DND-41 (cell line): ENCODE data around the gene CYP8B1.

Source experiments
- ATAC-seq: fragments of 200-7000 bp; cut with Tn5 transposase; 3 replicates; pipeline ENCODE4 v1.9.1; 2021; ENCODE audit warnings: low read depth; ENCODE audit not compliant: insufficient read depth
- DNase-seq: peaks from one replicate; pipeline ENCODE4 v3.0.0-alpha.2; 2020
- H2AFZ ChIP-seq: 2 replicates; pipeline ENCODE4 v1.6.0; 2012; ENCODE audit warnings: low read depth, low read length
- H3K27ac ChIP-seq: 2 replicates; pipeline ENCODE4 v1.5.1; 2012; ENCODE audit warnings: low read length, inconsistent platforms
- H3K27me3 ChIP-seq: fragments of 200-600 bp; sonication (generic); 2 replicates; pipeline ENCODE4 v1.6.0; 2012; ENCODE audit warnings: low read length, mild to moderate bottlenecking, inconsistent platforms; ENCODE audit not compliant: insufficient read depth, poor library complexity
- H3K36me3 ChIP-seq: 2 replicates; pipeline ENCODE4 v1.5.1; 2012; ENCODE audit warnings: low read length, inconsistent platforms; ENCODE audit not compliant: insufficient read depth
- H3K4me1 ChIP-seq: 2 replicates; pipeline ENCODE4 v1.5.1; 2012; ENCODE audit warnings: mild to moderate bottlenecking, low read length; ENCODE audit not compliant: insufficient read depth
- H3K4me2 ChIP-seq: 2 replicates; pipeline ENCODE4 v1.6.0; 2012; ENCODE audit warnings: mild to moderate bottlenecking, moderate library complexity, low read length, inconsistent platforms; ENCODE audit not compliant: insufficient read depth
- H3K4me3 ChIP-seq, 2 experiments: fragments of 200-600 bp in 1 of 2; shearing (Covaris generic) in 1 of 2; 2 replicates each; pipeline ENCODE4 v1.5.1; 2012 to 2016; ENCODE audit warnings: inconsistent platforms in 2 of 2, low read length in 2 of 2, mild to moderate bottlenecking in 2 of 2, low read depth in 1 of 2, moderate library complexity in 1 of 2
- H3K79me2 ChIP-seq: 2 replicates; pipeline ENCODE4 v1.6.0; 2012; ENCODE audit warnings: low read length, inconsistent platforms; ENCODE audit not compliant: insufficient read depth
- H3K9ac ChIP-seq: 2 replicates; pipeline ENCODE4 v1.6.0; 2012; ENCODE audit warnings: low read depth, mild to moderate bottlenecking, inconsistent platforms, low read length, moderate library complexity
- H3K9me3 ChIP-seq: 2 replicates; pipeline ENCODE4 v1.5.1; 2012; ENCODE audit warnings: low read length, moderate library complexity, mild to moderate bottlenecking, inconsistent platforms; ENCODE audit not compliant: insufficient read depth, severe bottlenecking
- H4K20me1 ChIP-seq: 2 replicates; pipeline ENCODE4 v1.6.0; 2012; ENCODE audit warnings: low read length; ENCODE audit not compliant: insufficient read depth
- EZH2 ChIP-seq: IDR thresholded peaks from 3 replicates; pipeline ENCODE4 v1.6.1; 2012; ENCODE audit warnings: borderline replicate concordance, low read depth, mild to moderate bottlenecking, moderate library complexity, low read length, inconsistent platforms; ENCODE audit not compliant: severe bottlenecking
- TF ChIP-seq, protein P1 (sequence below): IDR thresholded peaks from 2 replicates; pipeline ENCODE4 v1.5.1; 2012; ENCODE audit warnings: borderline replicate concordance, low read length, moderate library complexity, mild to moderate bottlenecking; ENCODE audit not compliant: poor library complexity, severe bottlenecking; ENCODE audit errors: extremely low read depth

Gene CYP8B1

DNA sequence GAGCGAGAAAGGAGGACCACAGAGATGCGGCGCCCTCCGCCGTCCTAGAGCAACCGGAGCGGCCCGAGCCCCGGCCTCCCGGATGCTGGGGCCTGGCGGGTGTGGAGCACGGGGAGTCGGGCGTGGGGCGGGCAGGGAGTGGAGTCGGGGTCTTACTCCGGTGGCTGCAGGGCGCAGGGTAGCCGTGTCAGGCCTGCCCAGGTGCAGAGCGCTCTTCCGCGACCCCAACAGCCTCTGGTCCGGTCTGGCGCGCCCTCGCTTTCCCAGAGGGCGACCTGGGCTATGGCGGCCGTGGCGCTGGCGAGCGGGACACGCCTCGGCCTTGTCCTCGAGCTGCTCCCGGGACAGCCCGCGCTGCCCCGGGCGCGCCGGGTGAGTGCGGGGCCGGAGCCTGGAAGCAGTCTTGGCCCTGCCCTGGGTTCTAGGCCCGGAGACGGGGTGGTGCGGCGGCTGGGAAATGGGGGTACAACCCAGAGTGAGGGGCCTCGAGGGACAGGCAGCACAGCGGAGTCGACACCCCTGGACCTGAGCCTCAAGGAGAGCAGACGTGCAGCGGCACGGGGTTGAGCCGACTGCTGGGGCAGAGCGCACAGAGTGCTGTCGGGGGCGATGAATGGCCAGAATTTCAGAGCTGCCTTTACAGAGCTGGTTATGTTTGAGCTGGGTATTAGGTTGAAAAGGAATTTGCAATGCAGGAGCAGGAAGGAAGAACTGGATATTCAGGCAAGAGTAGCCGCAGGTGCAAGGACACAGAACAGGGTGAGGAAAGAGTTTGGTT is 30.6 kb upstream of the CYP8B1 start, which contains the start of gene ZNF662:
Gene ZNF662, plus strand, starts transcription at position 73 of the 778 bp plus-strand sequence. CDS start 1,973 bp downstream, outside the sequence.
- TF ChIP-seq, protein P1, sequence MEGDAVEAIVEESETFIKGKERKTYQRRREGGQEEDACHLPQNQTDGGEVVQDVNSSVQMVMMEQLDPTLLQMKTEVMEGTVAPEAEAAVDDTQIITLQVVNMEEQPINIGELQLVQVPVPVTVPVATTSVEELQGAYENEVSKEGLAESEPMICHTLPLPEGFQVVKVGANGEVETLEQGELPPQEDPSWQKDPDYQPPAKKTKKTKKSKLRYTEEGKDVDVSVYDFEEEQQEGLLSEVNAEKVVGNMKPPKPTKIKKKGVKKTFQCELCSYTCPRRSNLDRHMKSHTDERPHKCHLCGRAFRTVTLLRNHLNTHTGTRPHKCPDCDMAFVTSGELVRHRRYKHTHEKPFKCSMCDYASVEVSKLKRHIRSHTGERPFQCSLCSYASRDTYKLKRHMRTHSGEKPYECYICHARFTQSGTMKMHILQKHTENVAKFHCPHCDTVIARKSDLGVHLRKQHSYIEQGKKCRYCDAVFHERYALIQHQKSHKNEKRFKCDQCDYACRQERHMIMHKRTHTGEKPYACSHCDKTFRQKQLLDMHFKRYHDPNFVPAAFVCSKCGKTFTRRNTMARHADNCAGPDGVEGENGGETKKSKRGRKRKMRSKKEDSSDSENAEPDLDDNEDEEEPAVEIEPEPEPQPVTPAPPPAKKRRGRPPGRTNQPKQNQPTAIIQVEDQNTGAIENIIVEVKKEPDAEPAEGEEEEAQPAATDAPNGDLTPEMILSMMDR, result no peak
- no peak for TF ChIP-seq EZH2

DNA sequence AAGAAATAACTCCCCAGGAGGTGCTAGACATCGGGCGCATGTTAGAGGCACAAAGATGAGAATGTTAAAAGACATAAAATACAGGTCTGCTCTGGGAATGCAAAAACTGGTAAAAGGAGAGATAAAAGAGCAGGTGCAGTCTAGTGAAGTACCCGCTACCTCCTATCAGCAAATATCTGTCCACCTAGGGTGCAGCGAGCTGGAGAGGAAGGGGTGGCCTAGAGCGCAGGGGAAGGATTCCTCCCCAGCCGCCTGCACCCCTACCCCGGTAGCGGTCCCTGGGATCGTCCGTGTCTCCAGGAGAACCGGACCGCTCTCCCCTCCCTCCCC is 30.0 kb upstream of the CYP8B1 start:
- no peak for DNase-seq
- H3K36me3 ChIP-seq, result no peaks in the 10 kb centered on the region
- H3K9ac ChIP-seq, result no peak overlapping the region
- no peak for ATAC-seq
- H3K27me3 ChIP-seq, result no peaks in the 10 kb centered on the region
- no peak overlapping the region for H3K4me3 ChIP-seq
- H3K79me2 ChIP-seq, result no peaks in the 10 kb centered on the region
- H3K4me1 ChIP-seq, result no peaks in the 10 kb centered on the region
- no peaks in the 10 kb centered on the region for H4K20me1 ChIP-seq
- no peak overlapping the region for H3K27ac ChIP-seq
- TF ChIP-seq, protein P1, result no peak
- no peak for TF ChIP-seq EZH2
- H3K4me2 ChIP-seq, result no peak overlapping the region
- H3K9me3 ChIP-seq, result peaks cover 2% of the 10 kb centered on the region
- no peak overlapping the region for H2AFZ ChIP-seq

More for the DNA sequence above, 30.6 kb upstream of the CYP8B1 start, which contains the start of gene ZNF662:
- no peaks in the 10 kb centered on the region for H3K4me1 ChIP-seq
- H3K4me3 ChIP-seq, result no peak within 1 kb of the TSS
- H3K27ac ChIP-seq, result no peak within 1 kb of the TSS
- H3K4me2 ChIP-seq, result no peak within 1 kb of the TSS
- H3K36me3 ChIP-seq, result no peaks in the 10 kb centered on the region
- H3K9me3 ChIP-seq, result peaks cover 2% of the 10 kb centered on the region
- no peak within 1 kb of the TSS for H3K9ac ChIP-seq
- DNase-seq (no peak), ATAC-seq (no peak)
- H3K79me2 ChIP-seq, result no peaks in the 10 kb centered on the region
- H2AFZ ChIP-seq, result no peak within 1 kb of the TSS
- H3K27me3 ChIP-seq, result no peaks in the 10 kb centered on the region
- H4K20me1 ChIP-seq, result no peaks in the 10 kb centered on the region

DNA sequence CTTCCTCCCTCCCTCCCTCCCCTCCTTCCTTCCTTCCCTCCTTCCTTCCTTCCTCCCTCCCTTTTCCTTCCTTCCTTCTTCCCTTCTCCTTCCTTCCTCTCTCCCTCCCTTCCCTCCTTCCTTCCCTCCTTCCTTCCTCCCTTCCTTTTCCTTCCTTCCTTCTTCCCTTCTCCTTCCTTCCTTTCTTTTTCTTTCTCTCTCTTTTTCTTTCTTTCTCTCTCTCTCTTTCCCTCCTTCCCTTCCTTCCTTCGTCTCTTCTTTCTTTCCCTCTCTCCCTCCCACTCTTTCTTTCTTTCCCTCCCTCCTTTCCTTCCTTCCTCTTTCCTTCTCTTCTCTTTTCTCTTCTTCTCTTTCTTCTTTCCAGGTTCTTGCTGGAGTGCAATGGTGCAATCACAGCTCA is 28.4 kb upstream of the CYP8B1 start:
- Histone ChIP-seq H3K4me1 (no peaks in the 10 kb centered on the region), H3K9ac (no peak overlapping the region), H4K20me1 (no peaks in the 10 kb centered on the region), H3K27me3 (no peaks in the 10 kb centered on the region), H3K79me2 (no peaks in the 10 kb centered on the region), H3K36me3 (no peaks in the 10 kb centered on the region), H3K4me3 (no peak overlapping the region), H3K27ac (no peak overlapping the region), H3K9me3 (no peaks in the 10 kb centered on the region), H2AFZ (no peak overlapping the region), H3K4me2 (no peak overlapping the region)
- ATAC-seq, result no peak
- DNase-seq, result no peak
- TF ChIP-seq, protein P1, result no peak
- no peak for TF ChIP-seq EZH2
